ENCODE data around the gene SPHK2.
"Not testable (repeated sequence)": the region's sequence is repeated elsewhere in the genome, so short reads cannot be mapped to it uniquely, and the experiment has no call there.

Gene SPHK2

DNA sequence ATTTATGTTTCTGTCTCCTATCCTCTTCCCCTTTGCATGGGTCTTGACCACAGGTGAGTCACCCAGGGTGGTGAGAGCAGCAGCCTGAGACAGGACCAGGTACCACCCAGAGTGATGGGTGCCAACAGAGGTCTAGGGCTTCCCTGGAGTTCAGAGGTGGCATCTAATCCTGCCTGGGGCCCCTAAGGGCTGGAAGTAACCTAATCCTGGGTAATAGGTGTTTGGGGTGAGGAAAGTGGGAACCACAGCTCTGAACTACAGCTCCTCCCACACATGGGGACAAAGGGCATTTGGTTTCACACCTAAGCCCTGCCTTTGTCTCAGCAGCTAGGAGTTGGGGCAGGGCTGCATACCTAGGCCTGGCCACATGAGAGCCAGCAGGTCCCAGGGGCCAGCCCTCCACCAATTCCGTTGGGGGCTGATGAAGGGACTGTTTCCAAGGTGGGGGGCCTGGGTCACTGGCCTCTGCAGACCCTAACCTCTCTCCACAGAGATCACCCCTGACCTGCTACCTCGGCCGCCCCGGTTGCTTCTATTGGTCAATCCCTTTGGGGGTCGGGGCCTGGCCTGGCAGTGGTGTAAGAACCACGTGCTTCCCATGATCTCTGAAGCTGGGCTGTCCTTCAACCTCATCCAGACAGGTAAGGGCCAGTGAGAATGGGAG lies 8.0 kb downstream of the SPHK2 start:
- Histone ChIP-seq H3K9me3 (replicated peaks in 1 of 11) (no peaks in the 10 kb centered on the region), H3K27me3 (no peaks in the 10 kb centered on the region), H3K27ac (0 out of 22 replicates have a peak overlapping the region, but pooled peaks of 1 of the 11 experiments have one; percentile 10), H3K4me3 (no peak overlapping the region), H3K4me1 (peaks cover 50 to 67% (median 54%) of the 10 kb centered on the region in 10 experiments), H3K9ac (peak overlapping the region in 6 of 11 experiments; percentile 4 to 42 (median 13); a peak in 7 of 22 replicates), H4K20me1 (peaks cover 0 to 34% (median 13%) of the 10 kb centered on the region in 11 experiments; a peak in 9 of 22 replicates), H3K36me3 (peaks cover 36 to 68% (median 48%) of the 10 kb centered on the region in 11 experiments), H3K4me2 (no peak overlapping the region)
- no peak for TF ChIP-seq Cebpa-rat (IDR thresholded peaks at IDR 0.05)

DNA sequence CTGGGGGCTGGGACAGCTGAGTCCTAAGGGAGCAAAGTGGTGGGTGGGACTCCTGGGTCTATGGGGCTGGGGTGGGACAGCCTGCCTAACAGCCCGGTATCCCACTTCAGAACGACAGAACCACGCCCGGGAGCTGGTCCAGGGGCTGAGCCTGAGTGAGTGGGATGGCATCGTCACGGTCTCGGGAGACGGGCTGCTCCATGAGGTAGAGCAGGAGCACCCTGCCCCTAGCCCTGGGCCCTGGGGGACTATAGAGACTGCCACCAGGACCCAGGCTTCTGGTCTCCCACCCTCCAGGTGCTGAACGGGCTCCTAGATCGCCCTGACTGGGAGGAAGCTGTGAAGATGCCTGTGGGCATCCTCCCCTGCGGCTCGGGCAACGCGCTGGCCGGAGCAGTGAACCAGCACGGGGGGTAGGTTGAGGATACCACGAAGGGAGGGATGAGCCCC lies 8.6 kb downstream of the SPHK2 start:
- Histone ChIP-seq H3K27me3 (no peaks in the 10 kb centered on the region), H3K36me3 (peaks cover 36 to 71% (median 54%) of the 10 kb centered on the region in 11 experiments), H3K9me3 (replicated peaks in 1 of 11) (no peaks in the 10 kb centered on the region), H4K20me1 (peaks cover 0 to 34% (median 13%) of the 10 kb centered on the region in 11 experiments; a peak in 9 of 22 replicates), H3K27ac (peak overlapping the region in 1 of 11 experiments; percentile 3; a peak in 1 of 22 replicates), H3K4me3 (no peak overlapping the region), H3K4me1 (peaks cover 52 to 67% (median 54%) of the 10 kb centered on the region in 10 experiments), H3K9ac (peak overlapping the region in 4 of 11 experiments; percentile 10 to 41 (median 26); a peak in 3 of 22 replicates), H3K4me2 (no peak overlapping the region)
- TF ChIP-seq Cebpa-rat (IDR thresholded peaks at IDR 0.05) = no peak

- Histone ChIP-seq H3K9me3 (replicated peaks in 1 of 11) (no peaks in the 10 kb centered on the region), H4K20me1 (peaks cover 0 to 37% (median 13%) of the 10 kb centered on the region in 11 experiments; a peak in 9 of 22 replicates), H3K4me2 (no peak overlapping the region), H3K27me3 (no peaks in the 10 kb centered on the region), H3K36me3 (peaks cover 36 to 76% (median 58%) of the 10 kb centered on the region in 11 experiments), H3K27ac (peak overlapping the region in 2 of 11 experiments; percentile 22 to 35; a peak in 1 of 22 replicates), H3K4me1 (peaks cover 52 to 67% (median 54%) of the 10 kb centered on the region in 10 experiments), H3K9ac (0 out of 22 replicates have a peak overlapping the region, but pooled peaks of 3 of the 11 experiments have one; percentile 9 to 19 (median 10)), H3K4me3 (no peak overlapping the region)
- no peak for TF ChIP-seq Cebpa-rat (IDR thresholded peaks at IDR 0.05)
These were observed 9.4 kb downstream of the SPHK2 start for GRCh38 chr19:48628486-48629296.

DNA sequence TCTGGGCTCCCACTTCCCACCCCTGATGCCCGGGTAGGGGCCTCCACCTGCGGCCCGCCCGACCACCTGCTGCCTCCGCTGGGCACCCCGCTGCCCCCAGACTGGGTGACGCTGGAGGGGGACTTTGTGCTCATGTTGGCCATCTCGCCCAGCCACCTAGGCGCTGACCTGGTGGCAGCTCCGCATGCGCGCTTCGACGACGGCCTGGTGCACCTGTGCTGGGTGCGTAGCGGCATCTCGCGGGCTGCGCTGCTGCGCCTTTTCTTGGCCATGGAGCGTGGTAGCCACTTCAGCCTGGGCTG lies 9.9 kb downstream of the SPHK2 start:
- H3K4me2 ChIP-seq = no peak overlapping the region
- peaks cover 55 to 71% (median 57%) of the 10 kb centered on the region in 10 experiments for H3K4me1 ChIP-seq
- H3K4me3 ChIP-seq = no peak overlapping the region
- peaks cover 0 to 37% (median 13%) of the 10 kb centered on the region in 11 experiments; a peak in 9 of 22 replicates for H4K20me1 ChIP-seq
- H3K9me3 ChIP-seq (replicated peaks in 1 of 11) = no peaks in the 10 kb centered on the region
- no peak overlapping the region; a peak in 1 of 22 replicates for H3K27ac ChIP-seq
- H3K27me3 ChIP-seq = no peaks in the 10 kb centered on the region
- H3K9ac ChIP-seq = no peak overlapping the region
- no peak for TF ChIP-seq Cebpa-rat (IDR thresholded peaks at IDR 0.05)
- H3K36me3 ChIP-seq = peaks cover 36 to 77% (median 58%) of the 10 kb centered on the region in 11 experiments

- Histone ChIP-seq H3K27ac (peak overlapping the region in 10 of 11 experiments; percentile 39 to 99 (median 94); a peak in 18 of 22 replicates), H3K4me2 (peak overlapping the region; percentile 95 to 99 (median 98); a peak in 21 of 22 replicates), H3K9me3 (replicated peaks in 1 of 11) (no peaks in the 10 kb centered on the region), H3K9ac (peak overlapping the region in 10 of 11 experiments; percentile 56 to 88 (median 66); a peak in 15 of 22 replicates), H4K20me1 (peaks cover 0 to 37% (median 13%) of the 10 kb centered on the region in 11 experiments; a peak in 9 of 22 replicates), H3K4me1 (peaks cover 53 to 71% (median 57%) of the 10 kb centered on the region in 10 experiments), H3K27me3 (no peaks in the 10 kb centered on the region), H3K36me3 (peaks cover 36 to 77% (median 58%) of the 10 kb centered on the region in 11 experiments), H3K4me3 (no peak overlapping the region)
- TF ChIP-seq Cebpa-rat (IDR thresholded peaks at IDR 0.05) = no peak
These were observed 10.4 kb downstream of the SPHK2 start for GRCh38 chr19:48629599-48630295.

GRCh38 chr19:48630296-48631063 lies 11.2 kb downstream of the SPHK2 start:
- peaks cover 36 to 73% (median 57%) of the 10 kb centered on the region in 11 experiments for H3K36me3 ChIP-seq

GRCh38 chr19:48631225-48631624 lies 11.9 kb downstream of the SPHK2 start:
- Histone ChIP-seq H3K27ac (peak overlapping the region in 10 of 11 experiments; percentile 39 to 99 (median 94); a peak in 20 of 22 replicates), H4K20me1 (peaks cover 0 to 37% (median 13%) of the 10 kb centered on the region in 11 experiments; a peak in 9 of 22 replicates), H3K27me3 (no peaks in the 10 kb centered on the region), H3K4me1 (peaks cover 51 to 71% (median 57%) of the 10 kb centered on the region in 10 experiments), H3K9me3 (replicated peaks in 1 of 11) (no peaks in the 10 kb centered on the region), H3K36me3 (peaks cover 30 to 66% (median 51%) of the 10 kb centered on the region in 11 experiments; a peak in 21 of 22 replicates), H3K4me3 (peak overlapping the region in 5 of 10 experiments; percentile 8 to 61 (median 25); a peak in 6 of 20 replicates), H3K4me2 (peak overlapping the region; percentile 95 to 99 (median 98)), H3K9ac (peak overlapping the region; percentile 35 to 88 (median 66); a peak in 21 of 22 replicates)
- TF ChIP-seq Cebpa-rat (IDR thresholded peaks at IDR 0.05) = no peak

More at GRCh38 chr19:48630296-48631063, 11.2 kb downstream of the SPHK2 start:
- peak overlapping the region in 10 of 11 experiments; percentile 39 to 99 (median 94); a peak in 20 of 22 replicates for H3K27ac ChIP-seq
- H3K4me1 ChIP-seq = peaks cover 52 to 69% (median 57%) of the 10 kb centered on the region in 10 experiments
- H3K4me2 ChIP-seq = peak overlapping the region; percentile 95 to 99 (median 98)
- TF ChIP-seq Cebpa-rat (IDR thresholded peaks at IDR 0.05) = no peak
- H3K9ac ChIP-seq = peak overlapping the region; percentile 35 to 88 (median 66); a peak in 21 of 22 replicates
- H4K20me1 ChIP-seq = peaks cover 0 to 37% (median 13%) of the 10 kb centered on the region in 11 experiments; a peak in 9 of 22 replicates
- H3K9me3 ChIP-seq (replicated peaks in 1 of 11) = no peaks in the 10 kb centered on the region
- no peaks in the 10 kb centered on the region for H3K27me3 ChIP-seq
- peak overlapping the region in 7 of 10 experiments; percentile 0 to 61 (median 15); a peak in 10 of 20 replicates for H3K4me3 ChIP-seq

DNA sequence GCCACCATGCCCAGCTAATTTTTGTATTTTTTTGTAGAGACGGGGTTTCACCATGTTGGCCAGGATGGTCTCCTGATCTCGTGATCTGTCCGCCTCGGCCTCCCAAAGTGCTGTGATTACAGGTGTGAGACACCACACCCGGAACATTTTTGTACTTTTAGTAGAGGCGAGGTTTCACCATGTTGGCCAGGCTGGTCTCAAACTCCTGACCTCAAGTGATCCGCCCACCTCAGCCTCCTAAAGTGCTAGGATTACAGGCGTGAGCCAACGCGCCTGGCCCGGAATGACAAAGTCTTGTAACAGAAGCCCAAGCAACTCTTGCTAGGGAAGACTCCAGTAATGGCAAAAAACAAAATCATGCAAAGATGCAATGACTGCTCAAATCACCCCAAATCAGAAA lies 13.0 kb downstream of the SPHK2 start:
- peaks cover 26 to 61% (median 44%) of the 10 kb centered on the region in 11 experiments; a peak in 20 of 22 replicates for H3K36me3 ChIP-seq
- not testable (repeated sequence) for H3K27me3 ChIP-seq; H3K9me3 ChIP-seq (replicated peaks in 1 of 11)
- peak overlapping the region; percentile 88 to 98 (median 93); a peak in 19 of 22 replicates for H3K9ac ChIP-seq
- H3K4me3 ChIP-seq = 0 out of 20 replicates have a peak overlapping the region, but pooled peaks of 3 of the 10 experiments have one; percentile 2 to 94 (median 88)
- peaks cover 51 to 76% (median 62%) of the 10 kb centered on the region in 10 experiments for H3K4me1 ChIP-seq
- peak overlapping the region; percentile 95 to 99 (median 98) for H3K4me2 ChIP-seq
- H3K27ac ChIP-seq = peak overlapping the region; percentile 90 to 99 (median 97); a peak in 20 of 22 replicates
- peaks cover 0 to 45% (median 13%) of the 10 kb centered on the region in 11 experiments; a peak in 10 of 22 replicates for H4K20me1 ChIP-seq

Data from BLaER1 treated with 17β-estradiol and CSF1 and Interleukin-3, amounts not matched to agents 10 nM and 100 nM (cell line).